MM.1S (cell line): ENCODE measurements around the gene ACVR1.

Experiments
- DNase-seq: peaks from one replicate; pipeline ENCODE4 v3.0.0-alpha.2; 2015
- H2AFZ ChIP-seq: fragments of 300-600 bp; sonication (generic); 2 replicates; pipeline ENCODE4 v1.6.0; 2016; ENCODE audit warnings: antibody characterized with exemption, low read length
- H3F3A ChIP-seq: fragments of 300-600 bp; sonication (generic); 2 replicates; pipeline ENCODE4 v1.6.1; 2016; ENCODE audit warnings: mild to moderate bottlenecking, antibody characterized with exemption, low read length, moderate library complexity, mixed read lengths; ENCODE audit not compliant: insufficient read depth
- H3K27ac ChIP-seq: fragments of 300-600 bp; sonication (generic); 2 replicates; pipeline ENCODE4 v1.5.1; 2016; ENCODE audit warnings: mild to moderate bottlenecking, low read length
- H3K27me3 ChIP-seq: fragments of 300-600 bp; sonication (generic); replicated peaks from 2 replicates; pipeline ENCODE4 v1.6.0; 2016; ENCODE audit warnings: low read length; ENCODE audit not compliant: insufficient read depth
- H3K36me3 ChIP-seq: fragments of 300-600 bp; sonication (generic); replicated peaks from 2 replicates; pipeline ENCODE4 v1.6.1; 2016; ENCODE audit warnings: mild to moderate bottlenecking, low read length, mixed read lengths; ENCODE audit not compliant: insufficient read depth
- H3K4me1 ChIP-seq: fragments of 300-600 bp; sonication (generic); 2 replicates; pipeline ENCODE4 v1.6.1; 2016; ENCODE audit warnings: low read length, mixed read lengths
- H3K4me2 ChIP-seq: fragments of 300-600 bp; sonication (generic); 2 replicates; pipeline ENCODE4 v1.6.0; 2016; ENCODE audit warnings: low read depth, low read length
- H3K4me3 ChIP-seq: fragments of 300-600 bp; sonication (generic); 2 replicates; pipeline ENCODE4 v1.5.1; 2016; ENCODE audit warnings: low read length, mixed read lengths
- H3K79me2 ChIP-seq: fragments of 300-600 bp; sonication (generic); 2 replicates; pipeline ENCODE4 v1.6.1; 2016; ENCODE audit warnings: mixed run types, low read length, mixed read lengths
- H3K9ac ChIP-seq: fragments of 300-600 bp; sonication (generic); 2 replicates; pipeline ENCODE4 v1.6.1; 2016; ENCODE audit warnings: low read length, mixed read lengths
- H3K9me2 ChIP-seq: fragments of 300-600 bp; sonication (generic); replicated peaks from 2 replicates; pipeline ENCODE4 v1.6.1; 2016; ENCODE audit warnings: mild to moderate bottlenecking, low read length, mixed read lengths; ENCODE audit not compliant: insufficient read depth
- H3K9me3 ChIP-seq: fragments of 300-600 bp; sonication (generic); replicated peaks from 2 replicates; pipeline ENCODE4 v1.6.1; 2016; ENCODE audit warnings: mild to moderate bottlenecking, low read length, mixed read lengths; ENCODE audit not compliant: insufficient read depth
- H4K20me1 ChIP-seq: fragments of 300-600 bp; sonication (generic); 2 replicates; pipeline ENCODE4 v1.6.1; 2016; ENCODE audit warnings: mild to moderate bottlenecking, low read length, moderate library complexity, mixed read lengths; ENCODE audit not compliant: insufficient read depth
- CTCF ChIP-seq: fragments of 300-600 bp; sonication (generic); IDR thresholded peaks from 2 replicates; pipeline ENCODE4 v1.5.1; 2016; ENCODE audit warnings: antibody characterized with exemption, low read length, mixed read lengths
- EZH2 ChIP-seq: fragments of 300-600 bp; sonication (generic); optimal IDR thresholded peaks from 2 replicates; pipeline ENCODE3; 2017; ENCODE audit warnings: low read depth, mild to moderate bottlenecking, antibody characterized with exemption, low read length, mixed read lengths
- EZH2phosphoT487 ChIP-seq: fragments of 300-600 bp; sonication (generic); IDR thresholded peaks from 2 replicates; pipeline ENCODE4 v1.6.1; 2018; ENCODE audit warnings: antibody characterized with exemption, low read length

The ACVR1 gene

GRCh38 chr2:157866202-157866601 is 9.9 kb downstream of the ACVR1 start:
- Histone ChIP-seq H3K27ac (no peak overlapping the region), H3K36me3 (no peaks in the 10 kb centered on the region), H4K20me1 (no peaks in the 10 kb centered on the region), H3K9ac (no peak overlapping the region), H3K4me3 (no peak overlapping the region), H3K9me2 (no peaks in the 10 kb centered on the region), H3K4me2 (no peak overlapping the region), H3K4me1 (no peaks in the 10 kb centered on the region), H3K27me3 (no peaks in the 10 kb centered on the region), H3K9me3 (no peaks in the 10 kb centered on the region), H3F3A (no peaks in the 10 kb centered on the region), H3K79me2 (no peaks in the 10 kb centered on the region), H2AFZ (no peak overlapping the region)
- no peak for DNase-seq
- TF ChIP-seq EZH2 (no peak), EZH2phosphoT487 (no peak), CTCF (no peak)

DNA sequence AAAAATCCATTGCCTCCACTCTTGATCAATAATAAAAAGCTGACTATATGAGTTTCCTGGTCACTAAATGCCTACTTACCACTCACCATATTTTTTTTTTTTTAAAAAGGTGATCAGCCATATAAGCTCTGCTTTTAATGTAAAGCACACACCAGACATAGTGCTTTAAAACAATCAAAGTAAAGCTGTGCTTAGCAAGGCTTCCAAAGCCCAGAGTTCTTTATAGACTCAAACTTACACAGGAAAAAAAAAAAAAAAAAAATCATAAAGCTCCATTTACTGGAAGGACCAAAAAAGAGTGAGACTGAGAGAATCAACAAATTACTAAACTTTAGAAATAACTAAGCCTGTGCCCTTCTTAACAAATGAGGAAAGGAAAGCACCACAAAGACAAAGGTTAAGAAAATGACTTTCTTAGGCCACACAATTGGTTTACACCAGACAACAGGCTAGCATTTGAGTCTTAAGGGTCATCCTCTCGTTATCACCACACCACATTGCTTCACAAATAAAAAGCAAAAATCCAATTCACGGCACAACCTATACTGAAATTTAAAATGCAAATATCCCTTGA is 11.2 kb downstream of the ACVR1 start:
- Histone ChIP-seq H3K27ac (no peak overlapping the region), H2AFZ (no peak overlapping the region), H4K20me1 (no peaks in the 10 kb centered on the region), H3K4me1 (no peaks in the 10 kb centered on the region), H3K4me2 (no peak overlapping the region), H3K9ac (no peak overlapping the region), H3K27me3 (no peaks in the 10 kb centered on the region), H3K79me2 (no peaks in the 10 kb centered on the region), H3K9me2 (no peaks in the 10 kb centered on the region), H3K36me3 (no peaks in the 10 kb centered on the region), H3K9me3 (no peaks in the 10 kb centered on the region), H3F3A (no peaks in the 10 kb centered on the region), H3K4me3 (no peak overlapping the region)
- no peak for TF ChIP-seq CTCF
- TF ChIP-seq EZH2, result no peak
- no peak for TF ChIP-seq EZH2phosphoT487
- DNase-seq, result no peak

DNA sequence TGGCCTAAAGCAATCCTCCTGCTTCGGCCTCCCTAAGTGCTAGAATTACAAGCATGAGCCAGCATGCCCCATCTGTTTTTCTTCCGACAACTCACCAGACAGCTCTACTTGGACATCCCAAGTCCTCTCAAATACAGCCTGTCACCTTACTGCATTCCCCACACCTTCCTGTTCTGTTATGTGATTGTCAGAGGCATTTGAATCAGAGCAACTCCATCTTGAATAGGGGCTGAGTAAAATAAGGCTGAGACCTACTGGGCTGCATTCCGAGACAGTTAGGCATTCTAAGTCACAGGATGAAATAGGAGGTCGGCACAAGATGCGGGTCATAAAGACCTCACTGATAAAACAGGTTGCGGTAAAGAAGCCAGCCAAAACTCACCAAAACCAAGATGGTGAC is 17.3 kb downstream of the ACVR1 start:
- TF ChIP-seq EZH2phosphoT487 (no peak), CTCF (no peak), EZH2 (no peak)
- H3K4me3 ChIP-seq, result no peak overlapping the region

More for the DNA sequence above, 17.3 kb downstream of the ACVR1 start:
- no peaks in the 10 kb centered on the region for H3K4me1 ChIP-seq
- no peak for DNase-seq
- H3K27ac ChIP-seq, result no peak overlapping the region
- H3K36me3 ChIP-seq, result no peaks in the 10 kb centered on the region
- H3K9me2 ChIP-seq, result no peaks in the 10 kb centered on the region
- no peaks in the 10 kb centered on the region for H3K9me3 ChIP-seq
- no peak overlapping the region for H2AFZ ChIP-seq
- H3F3A ChIP-seq, result no peaks in the 10 kb centered on the region
- H3K9ac ChIP-seq, result no peak overlapping the region
- no peaks in the 10 kb centered on the region for H3K79me2 ChIP-seq
- no peaks in the 10 kb centered on the region for H3K27me3 ChIP-seq
- no peaks in the 10 kb centered on the region for H4K20me1 ChIP-seq
- H3K4me2 ChIP-seq, result no peak overlapping the region
